A549 (cell line): ENCODE measurements around the gene PLA2G4B. TPM values are rescaled to one million over a fixed set of nuclear protein-coding genes. Genes with fewer than 3 reads are reported as not detected.

Experiments
- ATAC-seq, 2 experiments: fragments of 200-7000 bp in 1 of 2; fragments of >200 bp in 1 of 2; cut with Nextera tagmentation in 1 of 2; cut with Tn5 transposase in 1 of 2; 3 replicates each; pipeline versions ENCODE4 v1.8.0 to v1.9.1; 2018 to 2020; ENCODE audit warnings: mild to moderate bottlenecking in 1 of 2, moderate library complexity in 1 of 2
- CTCF ChIA-PET: fragments of 300-600 bp; sonication (Branson Sonifier 250); formaldehyde crosslinking; extraction: SDS; loops from one replicate; lab custom pipeline; 2021; ENCODE audit warnings: antibody characterized with exemption, inconsistent platforms; lab: Yijun Ruan, JAX
- POLR2A ChIA-PET: fragments of 350-600 bp; formaldehyde crosslinking; extraction: SDS; loops from one replicate; lab custom pipeline; 2021; ENCODE audit warnings: antibody characterized with exemption, inconsistent platforms; lab: Yijun Ruan, JAX
- DNase-seq, 2 experiments: peaks; one replicate each; pipeline versions ENCODE4 v3.0.0 to v3.0.0-alpha.2; 2011 to 2016; ENCODE audit warnings: low read depth in 1 of 2, low spot score in 1 of 2
- FAIRE-seq: peaks from 2 replicates; lab custom pipeline; 2011; peaks lifted over from hg19 to GRCh38; lab: Jason Lieb, UNC
- H3K27ac ChIP-seq, 2 experiments: fragments of >200 bp; sonication (Bioruptor Twin); formaldehyde crosslinking; 3 replicates each; pipeline ENCODE4 v1.5.1; 2016 to 2017
- H3K4me1 ChIP-seq: fragments of >200 bp; sonication (Bioruptor Twin); formaldehyde crosslinking; 3 replicates; pipeline ENCODE4 v1.6.1; 2016
- H3K4me2 ChIP-seq: fragments of >200 bp; sonication (Bioruptor Twin); formaldehyde crosslinking; 3 replicates; pipeline ENCODE4 v1.6.1; 2016
- H3K4me3 ChIP-seq: fragments of >200 bp; sonication (Bioruptor Twin); formaldehyde crosslinking; 3 replicates; pipeline ENCODE4 v1.5.1; 2016
- H3K9me3 ChIP-seq: fragments of >200 bp; sonication (Bioruptor Twin); formaldehyde crosslinking; 3 replicates; pipeline ENCODE4 v1.6.1; 2016
- ATOH8 ChIP-seq: fragments of 250-450 bp; sonication (Bioruptor Pico); IDR thresholded peaks from 2 replicates; pipeline ENCODE4 v1.5.0; 2020; ENCODE audit warnings: low read depth, mild to moderate bottlenecking, moderate library complexity
- BCL3 ChIP-seq: fragments of >200 bp; sonication (Bioruptor Twin); formaldehyde crosslinking; IDR thresholded peaks from 3 replicates; pipeline ENCODE4 v1.6.1; 2016
- BHLHE40 ChIP-seq: IDR thresholded peaks from 2 replicates; pipeline ENCODE4 v1.6.1; 2012; ENCODE audit warnings: low read depth, low read length, inconsistent platforms
- CHD4 ChIP-seq: fragments of 200-600 bp; sonication (generic); IDR thresholded peaks from 2 replicates; pipeline ENCODE4 v1.6.1; 2016; ENCODE audit warnings: antibody characterized with exemption, mild to moderate bottlenecking, borderline replicate concordance
- ESRRA ChIP-seq: fragments of 150-350 bp; IDR thresholded peaks from 2 replicates; pipeline ENCODE4 v1.6.1; 2014; ENCODE audit warnings: mild to moderate bottlenecking, low read length, borderline replicate concordance
- FOSB ChIP-seq: fragments of 250-450 bp; sonication (Bioruptor Pico); IDR thresholded peaks from 2 replicates; pipeline ENCODE4 v1.5.0; 2020; ENCODE audit warnings: mild to moderate bottlenecking, moderate library complexity
- FOSL2 ChIP-seq, 2 experiments: fragments of 450-650 bp in 1 of 2; fragments of >200 bp in 1 of 2; sonication (Bioruptor Twin) in 1 of 2; formaldehyde crosslinking; IDR thresholded peaks; 2 replicates each; pipeline versions ENCODE4 v1.5.0 to v1.6.1; 2016 to 2020; ENCODE audit warnings: mild to moderate bottlenecking in 1 of 2, moderate library complexity in 1 of 2
- FOXS1 ChIP-seq: fragments of 250-450 bp; sonication (Bioruptor Pico); IDR thresholded peaks from 2 replicates; pipeline ENCODE4 v1.5.0; 2020; ENCODE audit warnings: mild to moderate bottlenecking, moderate library complexity
- HDAC2 ChIP-seq: fragments of 200-600 bp; sonication (generic); IDR thresholded peaks from 2 replicates; pipeline ENCODE4 v1.6.1; 2016
- HOXB5 ChIP-seq: fragments of 250-450 bp; sonication (Bioruptor Pico); IDR thresholded peaks from 2 replicates; pipeline ENCODE4 v1.5.0; 2020; ENCODE audit warnings: mild to moderate bottlenecking, moderate library complexity
- JUNB ChIP-seq: fragments of >200 bp; sonication (Bioruptor Twin); formaldehyde crosslinking; IDR thresholded peaks from 2 replicates; pipeline ENCODE4 v1.6.1; 2016
- MAZ ChIP-seq: fragments of 150-350 bp; IDR thresholded peaks from 2 replicates; pipeline ENCODE4 v1.6.1; 2014; ENCODE audit warnings: antibody characterized with exemption, low read depth, low read length, borderline replicate concordance
- MYC ChIP-seq: IDR thresholded peaks from 2 replicates; pipeline ENCODE4 v1.6.1; 2012; ENCODE audit warnings: mild to moderate bottlenecking, inconsistent platforms, low read length, improper control_type of control experiment, borderline replicate concordance
- NFE2L2 ChIP-seq: fragments of 150-350 bp; conservative IDR thresholded peaks from 2 replicates; pipeline ENCODE4 v1.6.1; 2014; ENCODE audit warnings: low read length
- NR3C1 ChIP-seq: fragments of >200 bp; sonication (Bioruptor Twin); formaldehyde crosslinking; IDR thresholded peaks from 3 replicates; pipeline ENCODE4 v1.6.1; 2017
- PBX3 ChIP-seq: IDR thresholded peaks from 2 replicates; pipeline ENCODE4 v1.6.1; 2012
- PHF8 ChIP-seq: fragments of 200-600 bp; sonication (generic); IDR thresholded peaks from 2 replicates; pipeline ENCODE4 v1.6.1; 2016; ENCODE audit warnings: low read depth, mild to moderate bottlenecking, antibody characterized with exemption, moderate library complexity, borderline replicate concordance
- POLR2AphosphoS2 ChIP-seq: conservative IDR thresholded peaks from 2 replicates; pipeline ENCODE4 v1.6.1; 2012; ENCODE audit warnings: low read length, improper control_type of control experiment, inconsistent platforms
- RAD21 ChIP-seq, 2 experiments: fragments of >200 bp in 1 of 2; sonication (Bioruptor Twin) in 1 of 2; formaldehyde crosslinking in 1 of 2; IDR thresholded peaks in 1 of 2; conservative IDR thresholded peaks in 1 of 2; 2 replicates in 1 of 2; 3 replicates in 1 of 2; pipeline ENCODE4 v1.6.1; 2012 to 2018; ENCODE audit warnings: inconsistent platforms in 1 of 2
- RCOR1 ChIP-seq: fragments of 150-350 bp; IDR thresholded peaks from 2 replicates; pipeline ENCODE4 v1.6.1; 2014; ENCODE audit warnings: antibody characterized with exemption, low read length, low read depth
- RFX5 ChIP-seq: fragments of 450-650 bp; IDR thresholded peaks from 2 replicates; pipeline ENCODE4 v1.7.1; 2014; ENCODE audit warnings: antibody characterized with exemption, mild to moderate bottlenecking, moderate library complexity
- RNF2 ChIP-seq: fragments of 200-600 bp; sonication (generic); IDR thresholded peaks from 2 replicates; pipeline ENCODE4 v1.6.1; 2016; ENCODE audit warnings: low read depth, mild to moderate bottlenecking, antibody characterized with exemption, moderate library complexity, borderline replicate concordance
- SMC3 ChIP-seq: fragments of >200 bp; sonication (Bioruptor Twin); formaldehyde crosslinking; IDR thresholded peaks from 3 replicates; pipeline ENCODE4 v1.6.1; 2018; ENCODE audit warnings: inconsistent platforms
- TFCP2L1 ChIP-seq: fragments of 250-450 bp; sonication (Bioruptor Pico); IDR thresholded peaks from 2 replicates; pipeline ENCODE4 v1.5.0; 2021; ENCODE audit warnings: mild to moderate bottlenecking
- USF2 ChIP-seq: fragments of 450-650 bp; IDR thresholded peaks from 2 replicates; pipeline ENCODE4 v1.6.1; 2014; ENCODE audit warnings: antibody characterized with exemption
- ZNF302 ChIP-seq: fragments of 250-450 bp; sonication (Bioruptor Pico); IDR thresholded peaks from 2 replicates; pipeline ENCODE4 v1.9.0; 2021; ENCODE audit warnings: inconsistent platforms, mild to moderate bottlenecking, moderate library complexity
- WGBS: methylation state at CpG from one replicate; pipeline ENCODE4 v1.1.6; 2017; ENCODE audit errors: missing lambda C conversion rate; 5-methylcytosine and 5-hydroxymethylcytosine counted together
- polyA plus RNA-seq, 4 experiments: library from polyadenylated mRNA; depleted of rRNA in 3 of 4; stranded (reverse); fragments of >200 nt; fragmentation: RNase III in 1 of 4; extraction: RNeasy Plus Mini Kit Qiagen cat#74134 plus additional on column Dnase treatment in 1 of 4; gene quantifications; 2 replicates in 3 of 4; 3 replicates in 1 of 4; pipeline ENCODE4 v1.2.3, GENCODE V29; 2011 to 2017

The PLA2G4B gene
- polyA plus RNA-seq, 2 of the 4 experiments (the other 2 are of a cell fraction): 2.2 to 2.6 TPM

- no peak overlapping the region for H3K4me3 ChIP-seq
- ATAC-seq: no peak
- H3K4me2 ChIP-seq: no peak overlapping the region
- ChIA-PET CTCF (interaction anchor here (2.7 kb wide), 1 partner anchor 9 kb away, joined by 22 read pairs; no protein-coding TSS in a partner anchor), POLR2A (no interaction called here)
- no peaks in the 10 kb centered on the region for H3K4me1 ChIP-seq
- no peak for FAIRE-seq
- 62% methylated on average over 2 of the region's 6 CpGs for WGBS
- no peak for DNase-seq
- TF ChIP-seq ZNF302 (CRISPR knock-in tag): no peak
- no peak for TF ChIP-seq NR3C1
- no peak for TF ChIP-seq HDAC2
- TF ChIP-seq, all 56 proteins: peak for 0
- H3K27ac ChIP-seq: no peak overlapping the region
- no peaks in the 10 kb centered on the region for H3K9me3 ChIP-seq
Observed at GRCh38 chr15:41820791-41821423, 17.7 kb upstream of the PLA2G4B start.

- no peak overlapping the region for H3K4me3 ChIP-seq
- DNase-seq (no peak), ATAC-seq (no peak), FAIRE-seq (no peak)
- H3K4me1 ChIP-seq: no peaks in the 10 kb centered on the region
- H3K9me3 ChIP-seq: no peaks in the 10 kb centered on the region
- WGBS: 90% methylated on average over 1 of the region's 4 CpGs
- H3K4me2 ChIP-seq: no peak overlapping the region
- CTCF ChIA-PET: interaction anchor here (2.7 kb wide), 1 partner anchor 10 kb away, joined by 22 read pairs; no protein-coding TSS in a partner anchor
- TF ChIP-seq ESRRA: no peak
- TF ChIP-seq NFE2L2: no peak
- TF ChIP-seq, all 56 proteins: peak for 0
- no peak overlapping the region for H3K27ac ChIP-seq
- POLR2A ChIA-PET: no interaction called here
Observed at GRCh38 chr15:41821831-41822230, 16.8 kb upstream of the PLA2G4B start.

GRCh38 chr15:41822471-41822870 lies 16.2 kb upstream of the PLA2G4B start:
- 97% methylated on average over 6 of the region's 6 CpGs for WGBS
- ChIA-PET CTCF (interaction anchor here (1.5 to 3.5 kb wide), 2 partner anchors 11 to 219 kb away, joined by 3 to 16 read pairs; no protein-coding TSS in a partner anchor), POLR2A (no interaction called here)
- Histone ChIP-seq H3K4me1 (0 out of 3 replicates have a peak, but pooled peaks cover 3% of the 10 kb centered on the region), H3K4me2 (no peak overlapping the region), H3K9me3 (no peaks in the 10 kb centered on the region)
- ATAC-seq (no peak), FAIRE-seq (no peak)
- TF ChIP-seq FOSB (CRISPR knock-in tag): no peak
- no peak for TF ChIP-seq BHLHE40
- TF ChIP-seq MYC: no peak
- no peak for TF ChIP-seq FOXS1
- TF ChIP-seq, all 56 proteins: peak for 0
- no peak for DNase-seq
- Histone ChIP-seq H3K27ac (no peak overlapping the region), H3K4me3 (no peak overlapping the region)

- 90% methylated on average over 4 of the region's 6 CpGs for WGBS
Observed at GRCh38 chr15:41822957-41823356, 15.7 kb upstream of the PLA2G4B start.

More at GRCh38 chr15:41822957-41823356, 15.7 kb upstream of the PLA2G4B start:
- DNase-seq (no peak), FAIRE-seq (no peak), ATAC-seq (no peak)
- CTCF ChIA-PET: interaction anchor here (1.0 to 3.5 kb wide), 3 partner anchors 12 to 219 kb away, joined by 3 to 16 read pairs (median 3); no protein-coding TSS in a partner anchor
- H3K4me2 ChIP-seq: no peak overlapping the region
- 0 out of 3 replicates have a peak, but pooled peaks cover 3% of the 10 kb centered on the region for H3K4me1 ChIP-seq
- TF ChIP-seq BHLHE40: no peak
- no peak for TF ChIP-seq MAZ
- TF ChIP-seq HOXB5 (CRISPR knock-in tag): no peak
- no peak for TF ChIP-seq RCOR1
- no peak for TF ChIP-seq USF2
- TF ChIP-seq RNF2: no peak
- TF ChIP-seq BCL3: no peak
- no peak for TF ChIP-seq ZNF302 (CRISPR knock-in tag)
- no peak for TF ChIP-seq SMC3
- no peak for TF ChIP-seq POLR2AphosphoS2
- no peak for TF ChIP-seq TFCP2L1 (CRISPR knock-in tag)
- TF ChIP-seq RAD21 (conservative IDR thresholded peaks at IDR 0.05 in 1 of 2, IDR thresholded peaks at IDR 0.05 in 1 of 2): no peak
- TF ChIP-seq CHD4: no peak
- TF ChIP-seq JUNB: no peak
- no peak for TF ChIP-seq PHF8
- TF ChIP-seq FOSL2 (IDR thresholded peaks at IDR 0.05): no peak
- TF ChIP-seq FOSL2 (CRISPR knock-in tag; IDR thresholded peaks at IDR 0.05): no peak
- no peak for TF ChIP-seq ATOH8 (CRISPR knock-in tag)
- no peak for TF ChIP-seq NR3C1
- no peak for TF ChIP-seq RFX5
- TF ChIP-seq PBX3: no peak
- H3K4me3 ChIP-seq: no peak overlapping the region
- H3K9me3 ChIP-seq: no peaks in the 10 kb centered on the region
- POLR2A ChIA-PET: no interaction called here
- no peak overlapping the region for H3K27ac ChIP-seq
